Peyer's patch (tissue), 4 donors: Measurements from ENCODE around the gene CSTB. TPM values are rescaled to one million over a fixed set of nuclear protein-coding genes. Genes with fewer than 3 reads are reported as not detected.
A peak's percentile ranks its signal among the peaks of the same experiment; 100 is the strongest.

Source experiments
- DNase-seq, 3 donors: peaks; one replicate each; pipeline ENCODE4 v3.0.0-alpha.2; 2017 to 2019
- H3K27ac ChIP-seq, 4 donors: fragments of 200-600 bp; sonication (generic); one replicate each; pipeline ENCODE4 v1.5.1; 2016 to 2019
- H3K27me3 ChIP-seq, 2 donors: fragments of 200-600 bp; sonication (generic); one replicate each; pipeline ENCODE4 v1.5.1; 2019
- H3K36me3 ChIP-seq, 3 donors: fragments of 200-600 bp; sonication (generic); one replicate each; pipeline ENCODE4 v1.5.1; 2016 to 2019
- H3K4me1 ChIP-seq, 4 donors: fragments of 200-600 bp; sonication (generic); one replicate each; pipeline ENCODE4 v1.5.1; 2016 to 2019
- H3K4me3 ChIP-seq, 4 donors: fragments of 200-600 bp; sonication (generic); 1 replicate in 3 of 4; 2 replicates in 1 of 4; pipeline ENCODE4 v1.5.1; 2016 to 2019; ENCODE audit warnings: mild to moderate bottlenecking in 1 of 4
- H3K9me3 ChIP-seq, 4 donors: fragments of 200-600 bp; sonication (generic); one replicate each; pipeline ENCODE4 v1.5.1; 2016 to 2019; ENCODE audit warnings: mild to moderate bottlenecking in 1 of 4
- CTCF ChIP-seq, 6 experiments: fragments of 450-650 bp in 4 of 6; fragments of 200-600 bp in 2 of 6; sonication (generic) in 1 of 6; IDR thresholded peaks; one replicate each; pipeline ENCODE4 v1.5.1; 2017 to 2019; ENCODE audit warnings: antibody characterized with exemption in 6 of 6, mild to moderate bottlenecking in 3 of 6, moderate library complexity in 1 of 6
- POLR2A ChIP-seq, 2 donors: fragments of 450-650 bp; IDR thresholded peaks; one replicate each; pipeline ENCODE4 v1.5.1; 2017; ENCODE audit warnings: antibody characterized with exemption in 2 of 2, mild to moderate bottlenecking in 2 of 2, moderate library complexity in 2 of 2
- total RNA-seq, 4 donors: library from RNA; depleted of rRNA; stranded (reverse); fragments of >200 nt; gene quantifications; one replicate each; pipeline ENCODE4 v1.1.0, GENCODE V29; 2016

Gene CSTB
- total RNA-seq, 4 donors from 2014 or later: 7.4 to 16.1 (median 13.3) TPM

DNA sequence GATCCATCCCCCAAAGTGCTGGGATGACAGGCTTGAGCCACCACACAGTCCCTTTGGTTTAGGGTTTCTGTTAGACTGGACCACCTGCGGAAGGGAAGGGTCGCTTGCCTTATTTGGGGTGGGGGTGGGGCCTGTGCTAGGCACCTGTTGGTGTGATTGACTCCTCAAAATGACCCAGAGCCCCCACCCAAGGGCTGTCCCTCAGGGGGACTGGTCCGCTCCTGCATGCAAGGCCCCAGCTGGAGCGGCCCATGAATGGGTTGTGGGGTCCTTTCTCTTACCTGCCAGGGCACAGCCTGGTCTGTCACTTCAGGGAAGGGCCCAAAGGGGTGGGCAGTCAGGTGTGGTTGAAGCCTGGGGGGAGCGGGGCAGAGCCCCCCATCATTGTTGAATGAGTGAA is 1.8 kb upstream of the CSTB start:
- Histone ChIP-seq H3K36me3 (peaks cover 0 to 16% (median 0%) of the 10 kb centered on the region in 3 donors), H3K27me3 (no peaks in the 10 kb centered on the region), H3K27ac (no peak overlapping the region), H3K9me3 (no peaks in the 10 kb centered on the region), H3K4me1 (peaks cover 0 to 15% (median 4%) of the 10 kb centered on the region in 4 donors), H3K4me3 (no peak overlapping the region)
- TF ChIP-seq POLR2A (IDR thresholded peaks at IDR 0.05) (no peak), CTCF (IDR thresholded peaks at IDR 0.05) (no peak)
- DNase-seq: no peak

- TF ChIP-seq POLR2A (IDR thresholded peaks at IDR 0.05): no peak
- TF ChIP-seq CTCF (IDR thresholded peaks at IDR 0.05): no peak
- peaks cover 0 to 15% (median 4%) of the 10 kb centered on the region in 4 donors for H3K4me1 ChIP-seq
- H3K36me3 ChIP-seq: peaks cover 0 to 18% (median 0%) of the 10 kb centered on the region in 3 donors
- no peaks in the 10 kb centered on the region for H3K9me3 ChIP-seq
- H3K4me3 ChIP-seq: peak overlapping the region; percentile 75 to 98 (median 92)
- no peaks in the 10 kb centered on the region for H3K27me3 ChIP-seq
- no peak for DNase-seq
- H3K27ac ChIP-seq: peak overlapping the region in 2 of 4 donors; percentile 93 to 95
These were observed 918 bp downstream of the CSTB start for GRCh38 chr21:43775190-43775589.

GRCh38 chr21:43774163-43774562 is 1.9 kb downstream of the CSTB start:
- Histone ChIP-seq H3K4me3 (no peak overlapping the region), H3K27me3 (no peaks in the 10 kb centered on the region), H3K27ac (no peak overlapping the region), H3K9me3 (no peaks in the 10 kb centered on the region), H3K4me1 (peaks cover 0 to 15% (median 4%) of the 10 kb centered on the region in 4 donors), H3K36me3 (peaks cover 0 to 18% (median 0%) of the 10 kb centered on the region in 3 donors)
- DNase-seq: no peak
- TF ChIP-seq POLR2A (IDR thresholded peaks at IDR 0.05) (no peak), CTCF (IDR thresholded peaks at IDR 0.05) (no peak)

DNA sequence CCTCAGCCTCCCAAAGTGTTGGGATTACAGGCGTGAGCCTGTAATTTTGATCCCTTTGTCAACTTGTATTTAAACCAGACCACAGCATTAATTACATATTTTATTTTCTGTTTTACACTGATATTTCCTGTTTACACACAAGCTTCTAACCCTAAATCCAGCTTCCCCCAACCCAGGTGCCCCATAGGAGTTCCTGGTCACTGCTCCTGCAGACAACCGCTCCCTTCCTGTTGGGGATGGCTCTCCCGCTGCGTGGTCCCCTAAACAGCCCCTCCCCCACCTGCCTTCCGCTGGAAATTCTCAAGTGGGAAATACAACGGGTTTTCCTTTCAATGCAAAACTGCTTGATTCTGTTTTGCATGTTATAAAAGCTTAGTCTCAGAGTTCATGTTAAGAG is 3.7 kb downstream of the CSTB start:
- Histone ChIP-seq H3K36me3 (peaks cover 0 to 18% (median 0%) of the 10 kb centered on the region in 3 donors), H3K9me3 (no peaks in the 10 kb centered on the region), H3K4me1 (peaks cover 3 to 27% (median 4%) of the 10 kb centered on the region in 4 donors), H3K27ac (no peak overlapping the region), H3K27me3 (no peaks in the 10 kb centered on the region), H3K4me3 (no peak overlapping the region)
- no peak for TF ChIP-seq CTCF (IDR thresholded peaks at IDR 0.05)
- no peak for TF ChIP-seq POLR2A (IDR thresholded peaks at IDR 0.05)
- DNase-seq: no peak

DNA sequence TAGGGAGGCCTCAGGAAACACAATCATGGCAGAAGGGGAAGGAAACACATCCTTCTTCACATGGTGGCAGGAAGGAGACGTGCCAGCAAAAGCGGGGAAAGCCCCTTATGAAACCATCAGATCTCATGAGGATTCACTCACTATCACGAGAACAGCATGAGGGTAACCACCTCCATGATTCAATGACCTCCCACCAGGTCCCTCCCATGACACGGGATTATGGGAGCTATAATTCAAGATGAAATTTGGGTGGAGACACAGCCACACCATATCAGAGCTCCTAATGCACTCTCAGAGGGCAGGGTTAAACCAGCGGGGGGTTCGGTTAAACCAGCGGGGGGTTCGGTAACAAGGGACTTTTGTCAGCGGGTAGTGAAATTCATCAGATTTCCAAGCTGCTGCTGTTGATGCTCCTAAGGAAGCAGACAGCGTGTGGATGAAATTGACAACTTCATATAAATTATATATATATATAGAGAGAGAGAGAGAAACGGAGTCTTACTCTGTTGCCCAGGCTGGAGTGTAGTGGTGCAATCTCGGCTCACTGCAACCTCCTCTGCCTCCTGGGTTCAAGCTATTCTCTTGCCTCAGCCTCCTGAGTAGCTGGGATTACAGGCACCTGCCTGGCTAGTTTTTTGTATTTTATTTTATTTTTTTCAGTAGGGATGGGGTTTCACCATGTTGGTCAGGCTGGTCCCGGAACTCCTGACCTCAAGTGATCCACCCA is 4.2 kb downstream of the CSTB start:
- peaks cover 0 to 18% (median 0%) of the 10 kb centered on the region in 3 donors for H3K36me3 ChIP-seq
- no peak for TF ChIP-seq CTCF (IDR thresholded peaks at IDR 0.05)
- no peak for TF ChIP-seq POLR2A (IDR thresholded peaks at IDR 0.05)
- no peak overlapping the region for H3K4me3 ChIP-seq
- no peak overlapping the region for H3K27ac ChIP-seq
- H3K4me1 ChIP-seq: peaks cover 3 to 33% (median 4%) of the 10 kb centered on the region in 4 donors
- no peaks in the 10 kb centered on the region for H3K9me3 ChIP-seq
- no peak for DNase-seq
- H3K27me3 ChIP-seq: no peaks in the 10 kb centered on the region
